HG03378 (cell line): ENCODE measurements around the gene BEGAIN.

Source experiments
- ATAC-seq: cut with Tn5 transposase; IDR thresholded peaks from one replicate; pipeline ENCODE4 v1.9.1; 2021; ENCODE audit warnings: mild to moderate bottlenecking, moderate library complexity; ENCODE audit not compliant: unreplicated experiment

Gene BEGAIN

DNA sequence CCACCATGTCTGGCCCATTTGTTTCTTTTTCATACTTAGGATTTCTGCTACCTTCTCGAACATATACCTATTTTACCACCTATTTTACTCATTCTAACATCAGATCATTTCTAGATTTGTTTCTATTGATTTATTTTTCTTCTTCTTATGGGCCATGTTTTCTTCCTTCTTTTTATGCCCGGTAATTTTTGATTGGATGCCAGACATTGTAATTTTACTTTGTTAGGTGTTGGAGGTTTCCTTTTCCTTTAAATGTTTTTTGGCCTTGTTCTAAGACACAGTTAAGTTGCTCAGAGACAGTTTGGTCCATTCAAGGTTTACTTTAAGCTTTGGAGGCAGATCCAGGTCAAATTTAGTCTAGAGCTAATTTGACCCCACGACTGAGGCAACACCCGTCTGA is 14.7 kb upstream of the BEGAIN start:
- no peak for ATAC-seq

GRCh38 chr14:100601064-100601463 is 13.8 kb upstream of the BEGAIN start:
- ATAC-seq: no peak

- no peak for ATAC-seq
These were observed 12.8 kb upstream of the BEGAIN start for GRCh38 chr14:100599981-100600380.

- ATAC-seq: no peak
These were observed 7.4 kb upstream of the BEGAIN start for GRCh38 chr14:100594625-100594951.

DNA sequence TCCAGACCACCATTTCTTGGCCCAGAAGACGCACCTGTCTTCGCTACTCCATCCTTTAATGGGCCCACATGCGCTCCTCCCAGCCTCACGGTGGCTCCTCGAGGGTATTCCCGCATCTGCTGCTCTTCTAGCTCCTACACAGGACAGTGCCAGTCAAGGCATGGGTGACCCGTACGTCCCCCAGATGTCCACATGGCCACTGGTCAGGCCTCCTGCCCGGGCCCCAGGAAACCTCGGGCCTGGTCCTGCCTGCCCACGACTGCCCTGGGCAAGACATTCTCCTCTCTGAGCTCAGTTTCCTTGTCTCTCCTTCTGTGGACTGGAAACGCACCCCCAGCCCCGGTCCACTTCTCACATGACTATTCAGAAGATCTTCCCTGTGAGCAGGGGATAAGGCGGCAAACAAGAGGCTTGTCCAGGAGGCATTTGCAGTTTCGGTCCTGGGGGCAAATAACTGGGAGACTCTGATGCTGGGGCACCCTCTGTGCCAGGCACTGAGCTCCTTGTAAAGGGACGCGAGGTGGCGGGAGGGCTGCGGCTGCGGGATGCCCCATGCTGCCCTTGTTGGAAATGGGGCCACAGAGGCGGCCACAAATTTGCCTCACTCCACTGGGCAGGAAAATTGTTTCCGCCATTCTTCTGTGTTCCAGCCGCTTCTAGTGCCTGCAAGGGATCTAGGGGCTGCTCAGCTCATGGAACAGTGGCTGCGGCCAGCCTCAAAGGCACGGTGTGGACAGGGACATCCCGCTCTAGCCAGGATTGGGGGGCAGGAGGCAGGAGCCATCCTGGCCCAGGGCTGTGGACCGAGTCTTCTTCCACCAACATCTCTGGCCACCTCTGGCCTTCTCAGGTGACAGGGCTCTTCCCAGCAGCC is 6.8 kb upstream of the BEGAIN start:
- ATAC-seq: no peak

- ATAC-seq: no peak
These were observed 5.8 kb upstream of the BEGAIN start for GRCh38 chr14:100592972-100593371.

- no peak for ATAC-seq
These were observed 5.3 kb upstream of the BEGAIN start for GRCh38 chr14:100592461-100592891.

DNA sequence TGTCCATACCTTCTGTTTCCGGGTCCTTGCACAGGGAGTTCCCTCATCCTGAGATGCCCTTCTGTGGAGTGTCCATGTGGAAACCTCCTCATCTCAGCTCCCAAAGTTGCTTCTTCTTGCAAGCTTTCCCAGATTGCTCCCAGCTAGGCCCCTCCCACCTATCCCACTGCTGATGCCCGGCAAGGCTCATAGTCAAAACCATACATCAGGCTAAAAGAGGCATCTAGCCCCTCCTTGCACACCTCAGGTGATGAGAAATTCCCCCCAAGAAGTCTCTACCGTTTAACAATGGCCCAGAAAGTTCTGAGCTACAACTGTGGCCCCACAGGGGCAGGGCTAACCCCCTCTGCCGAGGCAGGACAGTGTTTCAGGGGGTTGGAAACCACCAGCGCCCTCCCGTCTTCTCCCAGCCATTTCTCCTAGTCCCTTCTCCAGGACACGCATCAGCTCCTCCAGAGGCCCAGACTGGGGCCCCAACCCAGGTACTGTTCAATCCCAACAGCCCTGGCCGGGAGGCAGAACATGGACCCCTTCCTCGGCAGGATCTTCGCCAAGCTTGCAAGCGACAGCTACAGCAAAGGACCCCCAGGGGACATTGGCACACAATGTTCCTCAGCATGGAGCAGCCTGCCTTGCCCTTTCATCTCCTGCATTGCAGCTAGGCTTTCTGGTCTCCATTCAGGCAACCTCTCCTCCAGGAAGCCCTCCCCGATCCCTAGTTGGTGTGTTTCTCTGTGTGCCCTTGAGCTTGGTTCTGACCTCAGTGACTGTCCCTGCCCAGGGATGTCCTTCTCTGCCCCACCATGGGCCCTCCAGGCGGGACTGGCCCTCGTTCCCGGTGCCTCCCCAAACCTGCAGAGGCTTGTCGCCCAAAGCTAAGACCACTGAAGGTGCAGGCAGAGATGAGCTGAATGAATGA is 4.5 kb upstream of the BEGAIN start:
- no peak for ATAC-seq

GRCh38 chr14:100590726-100591452 is 3.7 kb upstream of the BEGAIN start:
- no peak for ATAC-seq

DNA sequence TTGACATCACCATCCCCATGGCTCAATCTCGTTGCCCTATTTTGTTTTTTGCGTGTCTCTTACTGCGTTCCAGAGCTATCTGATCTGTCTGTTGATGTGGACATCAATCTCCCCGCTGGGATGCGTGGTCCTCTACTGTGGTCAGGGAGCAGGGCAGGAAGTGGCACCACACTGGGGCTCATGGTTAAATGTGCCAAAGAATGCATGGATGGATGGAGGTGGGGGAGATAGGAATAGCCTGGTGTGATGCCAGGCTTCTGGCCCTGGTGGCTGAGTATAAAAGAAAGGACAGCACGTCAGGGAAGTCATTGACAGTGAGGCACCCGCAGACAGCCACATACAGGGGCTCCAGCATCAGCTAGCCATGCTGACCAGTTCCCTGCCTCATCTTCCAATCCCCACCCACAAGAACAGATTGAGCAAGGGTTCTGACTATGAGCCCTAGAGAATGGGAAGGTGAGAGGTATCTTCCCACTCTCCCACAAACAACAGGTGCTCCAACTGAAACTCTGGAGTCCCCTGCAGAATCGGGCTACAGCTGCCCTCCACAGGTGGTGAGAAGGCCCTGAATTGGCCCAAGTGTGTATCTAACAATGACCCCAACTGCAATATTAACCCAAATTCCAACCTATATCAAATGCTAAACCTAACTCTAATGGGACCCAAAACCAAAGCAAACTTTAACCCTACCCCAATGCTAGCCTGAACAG is 2.7 kb upstream of the BEGAIN start:
- ATAC-seq: no peak

DNA sequence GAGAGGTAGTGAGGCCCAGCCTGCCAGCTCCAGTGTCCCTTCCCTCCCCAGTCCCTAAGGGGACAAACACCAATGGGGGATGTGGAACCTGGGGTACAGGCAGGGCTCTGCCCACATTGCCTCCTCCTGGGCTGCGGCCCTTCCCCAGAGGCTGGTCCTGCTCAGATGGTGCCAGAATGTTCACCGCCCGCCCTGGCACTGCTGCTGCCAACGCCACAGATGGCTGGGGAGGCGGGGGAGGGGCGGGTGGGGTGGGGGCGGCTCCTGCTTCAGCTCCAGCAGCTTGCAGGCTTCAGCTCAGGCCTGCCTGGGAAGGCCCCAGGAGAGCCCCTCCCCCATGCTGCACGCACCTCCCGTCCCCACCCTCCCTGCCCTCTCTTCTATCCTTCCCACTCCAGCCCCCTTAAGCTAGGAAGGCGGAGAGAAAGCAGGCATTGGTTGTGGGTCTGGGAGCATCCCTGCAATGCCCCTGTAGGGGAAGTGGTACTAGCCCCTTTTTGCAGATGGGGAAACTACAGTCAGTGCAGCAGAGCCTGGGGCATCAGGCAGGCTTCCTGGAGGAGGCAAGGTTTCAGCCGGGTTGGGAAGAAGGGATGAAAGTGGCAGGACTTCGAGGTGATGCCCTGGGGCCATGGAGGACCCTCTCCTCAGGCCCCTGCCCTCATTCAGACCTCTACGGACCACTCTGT is 2.0 kb upstream of the BEGAIN start:
- ATAC-seq: no peak

GRCh38 chr14:100588671-100589070 is 1.5 kb upstream of the BEGAIN start:
- ATAC-seq: no peak

- no peak for ATAC-seq
These were observed 670 bp upstream of the BEGAIN start for GRCh38 chr14:100587763-100588411.

GRCh38 chr14:100586403-100587085 is 673 bp downstream of the BEGAIN start:
- ATAC-seq: no peak

DNA sequence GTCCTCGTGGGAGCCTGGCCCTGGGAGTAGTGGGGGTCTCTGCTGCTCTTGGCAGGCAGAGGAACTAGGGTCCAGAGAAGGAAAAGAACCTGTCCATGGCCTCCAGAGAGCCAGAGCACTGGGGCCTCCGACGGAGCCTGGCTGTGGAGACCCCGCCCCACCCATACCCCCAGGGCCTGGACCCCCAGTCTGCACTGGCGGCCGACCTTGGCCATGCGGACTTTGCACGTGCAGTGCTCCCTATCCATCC is 1.1 kb downstream of the BEGAIN start:
- no peak for ATAC-seq

DNA sequence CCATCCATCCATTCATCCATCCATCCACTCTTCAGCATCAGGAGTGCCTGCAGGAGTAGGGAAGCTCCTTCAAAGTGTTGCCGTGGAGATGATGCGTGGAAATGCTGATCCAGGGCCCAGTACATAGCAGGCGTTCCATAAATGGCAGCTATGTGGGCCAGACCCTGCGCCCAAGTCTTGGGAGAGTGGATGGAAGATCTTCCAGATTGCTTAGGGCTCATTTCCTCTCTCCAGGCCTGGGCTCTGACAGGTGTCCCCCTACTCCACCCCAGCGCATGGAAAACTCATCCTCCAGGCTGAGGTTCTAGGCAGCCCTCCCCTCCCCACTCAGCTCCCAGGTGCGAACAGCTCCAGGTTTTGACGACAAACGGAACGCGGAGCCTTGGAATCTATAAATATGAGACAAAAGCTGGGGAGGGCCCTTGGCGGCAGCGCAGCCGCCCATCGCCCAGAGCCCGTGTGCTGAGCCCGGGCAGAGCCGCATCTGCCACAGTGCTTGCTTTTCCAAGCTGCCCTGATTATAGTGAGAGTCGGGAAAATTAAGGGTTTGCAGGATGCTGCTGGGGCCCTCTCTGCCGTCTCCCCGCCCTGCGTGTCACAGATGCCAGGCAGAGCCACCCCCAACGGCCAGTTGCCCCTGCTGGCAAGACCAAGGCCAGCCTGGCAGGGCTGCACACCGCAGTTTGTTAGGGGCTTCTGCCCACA is 1.6 kb downstream of the BEGAIN start:
- no peak for ATAC-seq

DNA sequence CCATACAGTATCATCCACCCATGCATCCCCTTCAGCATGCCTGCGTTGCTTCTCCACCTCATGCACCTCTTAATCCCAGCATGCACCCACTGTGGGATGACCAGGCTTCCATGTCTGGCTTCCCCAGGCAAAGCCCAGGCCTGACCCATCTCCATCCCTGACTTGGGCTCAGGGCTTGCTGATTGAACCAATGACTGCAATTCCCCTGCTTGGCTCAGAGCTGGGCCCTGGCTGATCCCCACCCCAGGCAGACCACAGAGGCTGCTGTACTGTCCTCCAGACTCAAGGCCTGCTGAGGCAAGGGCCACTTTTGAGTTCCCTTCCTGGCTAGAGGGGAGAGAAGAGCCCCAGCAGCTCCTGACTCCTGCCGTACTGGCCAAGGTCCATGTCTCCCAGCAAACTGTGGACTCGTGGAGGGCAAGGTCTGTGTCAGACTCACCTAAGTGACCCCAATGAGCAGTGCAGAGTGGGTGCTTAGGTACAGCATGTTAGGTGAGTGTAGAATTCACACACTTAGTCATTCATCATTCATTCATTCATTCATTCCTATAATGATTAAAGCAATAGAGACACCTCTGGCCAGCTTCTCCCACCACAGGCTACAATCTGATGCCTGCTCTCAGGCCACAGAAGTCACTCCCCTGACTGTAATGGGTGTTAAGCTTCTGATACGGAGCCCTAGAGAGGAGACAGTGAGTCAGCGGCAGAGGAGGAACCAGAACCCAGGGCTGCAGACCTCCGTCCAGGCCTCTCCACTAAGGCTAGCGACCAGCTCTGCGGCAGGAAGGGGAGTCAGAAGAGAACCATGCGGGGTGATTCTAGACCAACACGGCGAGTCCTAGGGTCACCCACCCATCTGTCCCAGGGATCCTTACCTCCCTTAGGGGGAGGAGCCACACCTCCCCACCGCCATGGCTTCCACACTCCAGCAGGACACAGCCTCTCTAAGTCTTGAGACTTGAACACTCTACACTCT is 2.9 kb downstream of the BEGAIN start:
- no peak for ATAC-seq

DNA sequence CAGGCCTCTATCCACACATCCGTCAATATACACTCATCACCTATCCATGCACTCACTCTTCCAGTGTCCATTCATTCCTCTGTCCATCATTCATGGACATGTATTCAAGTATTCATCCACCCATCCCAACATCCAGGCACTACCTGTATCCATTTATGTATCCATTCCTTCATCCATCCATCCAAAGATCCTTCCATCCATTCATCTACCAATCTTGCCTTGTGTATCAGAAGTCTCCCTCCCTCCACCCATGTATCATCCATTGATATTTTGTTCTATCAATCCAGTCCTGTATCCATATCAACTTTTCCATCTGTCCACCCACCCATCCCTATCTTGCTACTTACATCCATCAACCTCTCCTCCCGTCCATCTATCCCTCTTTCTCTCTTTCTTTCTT is 4.0 kb downstream of the BEGAIN start:
- no peak for ATAC-seq
